Measurements from ENCODE around the gene NAALADL2.

DNA sequence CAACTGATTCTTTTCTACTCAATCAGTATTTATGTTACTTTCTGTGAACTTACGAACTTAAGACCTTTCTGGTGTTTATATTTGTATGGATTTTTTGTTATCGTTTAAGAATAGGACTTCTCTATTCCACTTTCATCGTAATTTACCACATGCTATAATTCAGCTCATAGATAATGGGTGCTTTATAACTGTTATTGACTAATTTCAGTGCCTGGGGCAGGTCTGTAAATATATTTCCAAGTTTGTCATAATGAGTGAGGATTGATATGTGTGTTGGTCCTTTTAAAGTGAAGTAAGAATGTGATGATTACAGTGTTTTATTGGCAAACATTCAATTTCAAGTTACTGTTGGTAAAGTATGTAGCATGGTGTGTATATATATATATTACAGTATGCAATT lies 1.8 kb upstream of the NAALADL2 start:
- TF ChIP-seq, protein P1, sequence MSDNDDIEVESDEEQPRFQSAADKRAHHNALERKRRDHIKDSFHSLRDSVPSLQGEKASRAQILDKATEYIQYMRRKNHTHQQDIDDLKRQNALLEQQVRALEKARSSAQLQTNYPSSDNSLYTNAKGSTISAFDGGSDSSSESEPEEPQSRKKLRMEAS (IDR thresholded peaks at IDR 0.05): no peak
- TF ChIP-seq RXRA (IDR thresholded peaks at IDR 0.05) (no peak), CTCF (IDR thresholded peaks at IDR 0.05; ENCODE audit: low read depth, low read length, missing input control) (no peak), NR2F2 (IDR thresholded peaks at IDR 0.05) (no peak), YY1 (IDR thresholded peaks at IDR 0.05) (no peak), HNF4A (conservative IDR thresholded peaks at IDR 0.05) (no peak)

Data from liver (tissue), 3 donors.